MM.1S (cell line): Measurements from ENCODE around the gene CSH1.
A peak's percentile ranks its signal among the peaks of the same experiment; 100 is the strongest.

ENCODE experiments used
- DNase-seq: peaks from one replicate; pipeline ENCODE4 v3.0.0-alpha.2; 2015
- H2AFZ ChIP-seq: fragments of 300-600 bp; sonication (generic); 2 replicates; pipeline ENCODE4 v1.6.0; 2016; ENCODE audit warnings: antibody characterized with exemption, low read length
- H3F3A ChIP-seq: fragments of 300-600 bp; sonication (generic); 2 replicates; pipeline ENCODE4 v1.6.1; 2016; ENCODE audit warnings: mild to moderate bottlenecking, antibody characterized with exemption, low read length, moderate library complexity, mixed read lengths; ENCODE audit not compliant: insufficient read depth
- H3K27ac ChIP-seq: fragments of 300-600 bp; sonication (generic); 2 replicates; pipeline ENCODE4 v1.5.1; 2016; ENCODE audit warnings: mild to moderate bottlenecking, low read length
- H3K27me3 ChIP-seq: fragments of 300-600 bp; sonication (generic); replicated peaks from 2 replicates; pipeline ENCODE4 v1.6.0; 2016; ENCODE audit warnings: low read length; ENCODE audit not compliant: insufficient read depth
- H3K36me3 ChIP-seq: fragments of 300-600 bp; sonication (generic); replicated peaks from 2 replicates; pipeline ENCODE4 v1.6.1; 2016; ENCODE audit warnings: mild to moderate bottlenecking, low read length, mixed read lengths; ENCODE audit not compliant: insufficient read depth
- H3K4me1 ChIP-seq: fragments of 300-600 bp; sonication (generic); 2 replicates; pipeline ENCODE4 v1.6.1; 2016; ENCODE audit warnings: low read length, mixed read lengths
- H3K4me2 ChIP-seq: fragments of 300-600 bp; sonication (generic); 2 replicates; pipeline ENCODE4 v1.6.0; 2016; ENCODE audit warnings: low read depth, low read length
- H3K4me3 ChIP-seq: fragments of 300-600 bp; sonication (generic); 2 replicates; pipeline ENCODE4 v1.5.1; 2016; ENCODE audit warnings: low read length, mixed read lengths
- H3K79me2 ChIP-seq: fragments of 300-600 bp; sonication (generic); 2 replicates; pipeline ENCODE4 v1.6.1; 2016; ENCODE audit warnings: mixed run types, low read length, mixed read lengths
- H3K9ac ChIP-seq: fragments of 300-600 bp; sonication (generic); 2 replicates; pipeline ENCODE4 v1.6.1; 2016; ENCODE audit warnings: low read length, mixed read lengths
- H3K9me2 ChIP-seq: fragments of 300-600 bp; sonication (generic); replicated peaks from 2 replicates; pipeline ENCODE4 v1.6.1; 2016; ENCODE audit warnings: mild to moderate bottlenecking, low read length, mixed read lengths; ENCODE audit not compliant: insufficient read depth
- H3K9me3 ChIP-seq: fragments of 300-600 bp; sonication (generic); replicated peaks from 2 replicates; pipeline ENCODE4 v1.6.1; 2016; ENCODE audit warnings: mild to moderate bottlenecking, low read length, mixed read lengths; ENCODE audit not compliant: insufficient read depth
- H4K20me1 ChIP-seq: fragments of 300-600 bp; sonication (generic); 2 replicates; pipeline ENCODE4 v1.6.1; 2016; ENCODE audit warnings: mild to moderate bottlenecking, low read length, moderate library complexity, mixed read lengths; ENCODE audit not compliant: insufficient read depth
- EZH2 ChIP-seq: fragments of 300-600 bp; sonication (generic); optimal IDR thresholded peaks from 2 replicates; pipeline ENCODE3; 2017; ENCODE audit warnings: low read depth, mild to moderate bottlenecking, antibody characterized with exemption, low read length, mixed read lengths
- EZH2phosphoT487 ChIP-seq: fragments of 300-600 bp; sonication (generic); IDR thresholded peaks from 2 replicates; pipeline ENCODE4 v1.6.1; 2018; ENCODE audit warnings: antibody characterized with exemption, low read length
- TF ChIP-seq, protein P1 (sequence below): fragments of 300-600 bp; sonication (generic); IDR thresholded peaks from 2 replicates; pipeline ENCODE4 v1.5.1; 2016; ENCODE audit warnings: antibody characterized with exemption, low read length, mixed read lengths

CSH1 gene

DNA sequence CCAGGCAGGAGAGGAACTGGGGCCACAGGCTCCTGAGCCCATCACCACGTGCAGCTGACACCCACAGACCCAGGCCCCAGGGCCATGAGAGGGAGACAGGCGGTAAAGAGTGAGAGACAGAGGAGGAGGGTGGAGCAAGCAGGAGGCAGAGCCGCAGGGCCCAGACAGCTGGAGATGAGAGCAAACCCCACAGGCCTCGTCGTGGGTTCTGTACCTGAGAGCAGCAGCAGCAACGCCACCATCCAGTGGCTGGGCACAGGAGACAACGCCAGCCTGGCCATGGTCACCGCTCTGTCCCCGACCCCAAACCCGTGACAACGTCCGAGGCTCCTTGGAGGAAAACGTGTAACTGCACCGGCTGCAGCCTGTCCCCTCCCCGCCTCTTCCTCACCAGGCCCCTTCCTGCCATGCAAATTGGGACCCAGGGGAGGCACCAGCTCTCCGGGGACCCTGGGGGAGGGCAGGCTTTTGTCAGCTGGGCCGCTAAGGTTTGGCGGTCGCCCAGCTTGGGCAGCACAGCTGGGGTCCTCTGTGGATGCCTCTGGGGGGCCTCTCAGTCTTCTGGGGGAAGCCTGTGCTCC, 35.7 kb upstream of the CSH1 start, which contains the start of gene CD79B:
TSS of gene CD79B (minus strand) at position 351 of the 581 bp plus-strand sequence. CDS start at position 281, 70 bp downstream.
- H2AFZ ChIP-seq, result peak within 1 kb of the TSS; percentile 81
- H3K27ac ChIP-seq, result no peak within 1 kb of the TSS
- no peaks in the 10 kb centered on the region for H3K9me2 ChIP-seq
- H3K36me3 ChIP-seq, result no peaks in the 10 kb centered on the region
- peak within 1 kb of the TSS; percentile 67 for H3K4me3 ChIP-seq
- peak; percentile 29 for DNase-seq
- H4K20me1 ChIP-seq, result no peaks in the 10 kb centered on the region
- peak within 1 kb of the TSS; percentile 51; the same call in 1 of the 2 replicates for H3K9ac ChIP-seq
- H3K9me3 ChIP-seq, result no peaks in the 10 kb centered on the region
- H3K4me2 ChIP-seq, result peak within 1 kb of the TSS; percentile 85
- H3K4me1 ChIP-seq, result peaks cover 5% of the 10 kb centered on the region; the same call in 1 of the 2 replicates
- H3K79me2 ChIP-seq, result no peaks in the 10 kb centered on the region
- no peaks in the 10 kb centered on the region for H3K27me3 ChIP-seq
- TF ChIP-seq EZH2phosphoT487 (no peak), EZH2 (no peak)
- TF ChIP-seq, protein P1, sequence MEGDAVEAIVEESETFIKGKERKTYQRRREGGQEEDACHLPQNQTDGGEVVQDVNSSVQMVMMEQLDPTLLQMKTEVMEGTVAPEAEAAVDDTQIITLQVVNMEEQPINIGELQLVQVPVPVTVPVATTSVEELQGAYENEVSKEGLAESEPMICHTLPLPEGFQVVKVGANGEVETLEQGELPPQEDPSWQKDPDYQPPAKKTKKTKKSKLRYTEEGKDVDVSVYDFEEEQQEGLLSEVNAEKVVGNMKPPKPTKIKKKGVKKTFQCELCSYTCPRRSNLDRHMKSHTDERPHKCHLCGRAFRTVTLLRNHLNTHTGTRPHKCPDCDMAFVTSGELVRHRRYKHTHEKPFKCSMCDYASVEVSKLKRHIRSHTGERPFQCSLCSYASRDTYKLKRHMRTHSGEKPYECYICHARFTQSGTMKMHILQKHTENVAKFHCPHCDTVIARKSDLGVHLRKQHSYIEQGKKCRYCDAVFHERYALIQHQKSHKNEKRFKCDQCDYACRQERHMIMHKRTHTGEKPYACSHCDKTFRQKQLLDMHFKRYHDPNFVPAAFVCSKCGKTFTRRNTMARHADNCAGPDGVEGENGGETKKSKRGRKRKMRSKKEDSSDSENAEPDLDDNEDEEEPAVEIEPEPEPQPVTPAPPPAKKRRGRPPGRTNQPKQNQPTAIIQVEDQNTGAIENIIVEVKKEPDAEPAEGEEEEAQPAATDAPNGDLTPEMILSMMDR, result no peak
- H3F3A ChIP-seq, result no peaks in the 10 kb centered on the region

DNA sequence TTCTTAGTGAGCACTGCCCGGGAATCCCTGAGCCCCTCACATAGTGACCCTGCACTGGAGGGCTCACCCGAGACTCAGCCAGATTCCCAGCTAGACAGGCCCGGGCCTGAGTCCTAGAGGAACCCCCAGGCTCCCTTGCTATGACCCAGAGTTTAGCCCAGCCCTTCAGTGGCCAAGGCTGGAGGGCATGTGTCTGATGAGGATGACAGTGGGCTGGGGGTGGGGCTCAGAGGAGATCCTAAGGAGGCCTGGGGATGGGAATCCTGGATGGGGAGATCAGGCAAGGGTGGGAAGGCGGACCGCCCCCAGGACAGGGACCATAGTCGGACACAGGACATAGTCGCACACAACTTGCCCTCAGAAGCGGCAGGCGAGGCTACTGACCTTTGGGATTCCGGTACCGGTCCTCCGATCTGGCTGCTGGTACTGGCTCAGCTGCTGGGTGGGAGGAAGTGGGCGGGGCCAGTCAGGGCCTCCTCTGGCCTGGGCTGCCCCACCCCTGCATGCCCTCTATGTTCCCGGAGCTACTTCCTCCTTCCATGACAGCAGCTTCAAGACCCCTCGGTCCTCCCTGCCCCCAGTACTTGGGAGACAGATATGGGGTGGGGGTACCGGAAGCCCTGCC, 34.7 kb upstream of the CSH1 start:
- H4K20me1 ChIP-seq, result no peaks in the 10 kb centered on the region

DNA sequence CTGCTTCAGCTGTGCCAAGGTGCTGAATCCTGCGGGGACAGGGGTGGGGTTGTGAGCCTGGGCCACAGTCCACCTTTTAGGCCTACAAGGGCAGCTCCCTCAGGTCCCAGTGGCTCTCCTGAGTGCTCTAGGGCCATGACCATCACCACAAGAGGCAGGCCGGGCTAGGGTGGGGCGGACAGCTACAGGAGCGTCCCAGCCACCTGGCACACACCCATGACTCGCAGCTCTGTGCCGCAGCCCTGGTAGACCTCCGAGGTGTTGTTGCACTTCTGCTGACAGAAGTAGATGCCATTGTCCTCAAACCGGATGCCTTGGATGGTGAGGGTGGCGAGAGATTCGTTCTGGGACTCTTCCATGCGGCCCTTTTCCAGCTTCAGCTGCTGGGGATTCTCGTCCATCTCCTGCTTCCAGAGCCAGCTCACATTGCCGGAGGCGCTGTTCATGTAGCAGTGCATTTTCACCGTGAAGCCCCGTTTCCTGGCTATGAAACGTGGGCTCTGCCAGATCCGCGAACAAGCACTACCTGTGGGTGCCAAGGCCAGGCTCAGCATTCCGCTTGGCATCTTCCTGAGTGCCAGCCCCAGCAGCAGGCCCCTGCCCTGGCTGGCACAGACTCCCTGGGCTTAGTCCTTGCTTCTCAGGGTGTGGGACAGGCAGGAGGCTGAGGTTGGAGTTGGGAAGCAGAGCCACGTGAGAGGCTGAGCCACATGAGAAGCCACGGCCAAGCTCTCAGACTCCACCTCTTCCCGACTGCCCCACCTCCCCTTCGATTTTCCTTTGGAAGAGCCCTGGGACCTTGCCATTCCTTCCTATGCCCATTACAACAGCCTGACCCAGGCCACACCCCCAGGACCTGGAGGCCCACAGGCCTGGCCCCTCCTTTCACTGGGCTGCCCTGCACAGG, 33.7 kb upstream of the CSH1 start:
- Histone ChIP-seq H3K27ac (no peak overlapping the region), H2AFZ (no peak overlapping the region), H3K79me2 (no peaks in the 10 kb centered on the region), H3K9me2 (no peaks in the 10 kb centered on the region), H3K4me1 (peaks cover 5% of the 10 kb centered on the region; the same call in 1 of the 2 replicates), H3K9me3 (no peaks in the 10 kb centered on the region), H3F3A (no peaks in the 10 kb centered on the region), H4K20me1 (no peaks in the 10 kb centered on the region), H3K36me3 (no peaks in the 10 kb centered on the region), H3K9ac (no peak overlapping the region), H3K27me3 (no peaks in the 10 kb centered on the region), H3K4me3 (no peak overlapping the region), H3K4me2 (no peak overlapping the region)
- TF ChIP-seq EZH2phosphoT487, result no peak
- TF ChIP-seq EZH2, result no peak
- TF ChIP-seq, protein P1, result no peak
- no peak for DNase-seq

More for the DNA sequence above, 34.7 kb upstream of the CSH1 start:
- TF ChIP-seq EZH2 (no peak), EZH2phosphoT487 (no peak)
- TF ChIP-seq, protein P1, result no peak
- Histone ChIP-seq H3K79me2 (no peaks in the 10 kb centered on the region), H2AFZ (peak overlapping the region; percentile 81), H3F3A (no peaks in the 10 kb centered on the region), H3K9me2 (no peaks in the 10 kb centered on the region), H3K4me2 (peak overlapping the region; percentile 85), H3K27me3 (no peaks in the 10 kb centered on the region), H3K4me1 (peaks cover 5% of the 10 kb centered on the region; the same call in 1 of the 2 replicates), H3K4me3 (peak overlapping the region; percentile 67), H3K9ac (peak overlapping the region; percentile 51; the same call in 1 of the 2 replicates), H3K9me3 (no peaks in the 10 kb centered on the region), H3K27ac (no peak overlapping the region), H3K36me3 (no peaks in the 10 kb centered on the region)
- peak; percentile 31 for DNase-seq
